ENCODE data around the gene GAB2.

GAB2 gene

GRCh38 chr11:78221396-78222315, 196.0 kb downstream of the GAB2 start:
- no peak for DNase-seq (ENCODE audit: low read depth)

- DNase-seq (ENCODE audit: low read depth): no peak
Observed at GRCh38 chr11:78220218-78221157, 197.1 kb downstream of the GAB2 start.

DNA sequence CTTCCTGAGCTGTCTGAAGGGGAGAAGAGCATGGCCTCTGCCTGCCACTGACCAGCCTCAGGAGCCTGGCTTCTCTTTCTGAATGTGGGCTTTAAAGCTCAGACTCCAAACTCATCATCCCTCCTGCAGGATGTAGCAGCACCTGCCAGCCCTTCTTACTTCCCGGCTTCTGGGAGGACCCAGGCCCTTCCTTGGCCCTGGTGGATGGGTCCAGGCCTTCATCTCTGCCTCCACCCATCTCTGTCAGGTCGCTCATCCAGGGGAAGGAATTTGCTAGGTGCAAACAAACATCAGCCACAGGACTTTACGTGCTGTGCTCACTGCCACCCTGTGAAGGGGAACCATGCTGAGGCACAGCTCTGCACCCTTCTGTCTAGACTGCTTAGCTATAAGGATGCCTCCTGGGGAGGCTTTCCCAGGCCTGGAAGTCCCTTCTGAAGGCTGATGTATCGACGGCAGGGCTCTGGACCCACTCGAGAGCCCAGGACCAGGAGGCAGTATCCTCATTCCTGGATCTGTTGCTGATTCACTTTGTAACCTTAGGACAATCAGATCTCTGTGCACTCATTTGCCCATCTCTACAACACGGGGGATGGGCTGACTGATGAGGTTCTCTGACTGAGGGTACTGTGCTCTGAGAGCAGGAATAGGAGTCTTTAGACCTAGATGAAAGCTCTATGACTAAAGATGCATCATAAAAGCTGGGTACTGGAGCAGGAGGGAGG, 198.0 kb downstream of the GAB2 start:
- DNase-seq (ENCODE audit: low read depth): no peak

- DNase-seq (ENCODE audit: low read depth): no peak
Observed at GRCh38 chr11:78218707-78219492, 198.7 kb downstream of the GAB2 start.

GRCh38 chr11:78217650-78218541, 199.7 kb downstream of the GAB2 start:
- no peak for DNase-seq (ENCODE audit: low read depth)

DNA sequence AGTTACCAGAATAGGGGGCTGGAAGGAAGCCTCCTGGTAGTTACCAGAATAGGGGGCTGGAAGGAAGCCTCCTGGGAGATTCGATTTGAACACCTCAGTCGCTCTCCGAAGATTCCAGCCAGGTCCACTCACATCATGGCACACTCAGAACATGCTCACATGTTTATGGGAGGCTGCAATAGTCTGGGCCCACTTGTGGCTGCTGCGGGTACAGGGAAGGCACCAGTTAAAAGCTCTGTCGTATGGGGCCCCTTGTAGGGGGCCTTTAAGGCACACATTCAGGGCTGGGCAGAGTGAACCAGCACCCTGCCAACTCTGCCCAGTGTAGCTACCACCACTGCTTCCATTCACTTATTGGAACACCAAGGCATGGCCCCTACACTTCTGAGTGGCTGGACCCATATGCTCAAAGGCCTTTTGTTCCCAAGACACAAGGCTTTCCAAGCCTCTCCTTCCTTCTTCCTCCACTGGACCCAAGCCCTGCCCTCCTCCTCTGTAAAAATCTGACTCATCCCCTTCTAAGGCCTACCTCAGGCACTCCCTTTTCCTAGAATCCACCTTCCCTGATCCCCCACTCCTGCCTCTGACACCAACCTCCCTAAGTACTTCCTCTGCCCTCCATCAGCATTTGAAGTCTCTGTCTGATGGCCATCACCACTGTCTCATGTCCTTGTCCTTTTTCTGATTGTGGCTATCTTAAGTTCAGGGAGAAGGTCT, 200.9 kb downstream of the GAB2 start:
- no peak for DNase-seq (ENCODE audit: low read depth)

- DNase-seq (ENCODE audit: low read depth): no peak
Observed at GRCh38 chr11:78216021-78216420, 201.6 kb downstream of the GAB2 start.

DNA sequence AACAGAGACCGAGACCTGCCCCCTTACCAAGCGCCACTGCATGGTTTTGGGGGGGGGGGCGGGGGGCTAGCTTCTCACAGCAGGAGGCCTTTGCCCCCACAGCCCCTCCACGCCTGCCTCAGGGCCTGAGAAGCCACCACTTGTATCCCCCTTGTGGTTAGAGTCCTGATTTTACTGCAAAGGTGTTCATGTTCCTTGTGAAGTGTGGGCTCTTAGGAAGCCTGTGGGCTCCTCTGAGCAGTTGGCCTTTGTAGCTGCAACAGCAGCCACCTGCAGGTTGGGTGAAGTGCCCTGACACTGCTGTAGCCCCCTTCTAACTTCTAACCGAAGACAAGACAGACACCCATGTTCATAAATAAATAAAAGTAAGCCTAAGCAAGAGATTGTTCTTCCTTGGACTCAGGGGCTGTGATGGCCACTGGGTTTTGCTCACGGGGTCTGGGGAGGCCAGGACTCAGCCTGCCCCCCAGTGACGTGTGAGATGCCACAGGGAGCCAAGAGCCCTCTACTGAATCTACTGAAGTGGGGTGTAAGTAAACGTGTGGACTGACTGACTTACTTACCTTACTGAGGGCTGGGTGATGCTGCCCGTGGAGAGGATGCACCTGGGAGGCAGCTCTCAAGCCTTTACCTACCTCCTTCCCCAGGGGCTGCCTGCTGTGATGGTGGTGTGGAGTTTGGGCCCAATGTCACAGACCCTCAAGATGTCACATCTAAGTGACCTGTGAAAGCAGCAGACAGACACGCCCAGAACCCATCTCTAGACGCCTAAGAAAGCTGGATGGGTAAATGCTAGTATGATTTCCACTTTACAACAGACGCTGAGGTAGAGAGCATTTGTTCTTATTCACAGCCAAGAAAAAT, 203.1 kb downstream of the GAB2 start:
- DNase-seq (ENCODE audit: low read depth): no peak

GRCh38 chr11:78213526-78214330, 203.9 kb downstream of the GAB2 start:
- no peak for DNase-seq (ENCODE audit: low read depth)

DNA sequence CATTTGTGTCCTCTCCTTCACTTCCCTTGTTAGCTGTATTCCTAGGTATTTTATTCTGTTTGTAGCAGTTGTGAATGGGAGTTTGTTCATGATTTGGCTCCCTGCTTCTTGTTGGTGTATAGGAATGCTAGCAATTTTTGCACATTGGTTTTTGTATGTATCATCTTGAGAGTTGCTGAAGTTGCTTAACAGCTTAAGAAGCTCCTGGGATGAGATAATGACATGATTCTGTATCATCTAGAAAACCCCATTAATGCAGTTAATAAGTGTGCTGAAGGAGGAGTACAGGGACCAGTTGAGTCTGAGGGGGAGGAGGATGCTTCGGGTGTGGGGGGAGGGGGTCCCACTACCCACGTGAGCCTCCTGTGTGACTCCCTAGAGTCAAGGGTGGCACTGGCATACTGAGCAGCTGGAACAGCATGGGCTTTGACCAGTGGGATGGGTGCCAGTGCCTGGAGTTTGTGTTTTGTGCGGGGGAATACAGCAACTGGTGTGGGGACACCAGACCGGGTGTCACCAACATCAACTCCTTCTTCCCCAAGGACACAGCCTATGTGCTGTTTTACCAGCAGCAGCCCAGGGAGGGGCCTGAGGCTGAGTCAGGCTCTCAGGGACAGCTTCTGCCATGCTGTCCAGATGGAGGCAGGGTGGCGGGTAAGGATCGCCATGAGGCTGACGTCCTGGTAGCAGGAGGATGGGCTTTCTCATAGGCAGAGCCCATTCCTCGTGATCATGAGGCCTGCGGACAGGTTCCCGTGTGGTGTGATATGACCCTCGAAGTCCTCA, 204.8 kb downstream of the GAB2 start:
- peak; percentile 13 for DNase-seq (ENCODE audit: low read depth)

DNA sequence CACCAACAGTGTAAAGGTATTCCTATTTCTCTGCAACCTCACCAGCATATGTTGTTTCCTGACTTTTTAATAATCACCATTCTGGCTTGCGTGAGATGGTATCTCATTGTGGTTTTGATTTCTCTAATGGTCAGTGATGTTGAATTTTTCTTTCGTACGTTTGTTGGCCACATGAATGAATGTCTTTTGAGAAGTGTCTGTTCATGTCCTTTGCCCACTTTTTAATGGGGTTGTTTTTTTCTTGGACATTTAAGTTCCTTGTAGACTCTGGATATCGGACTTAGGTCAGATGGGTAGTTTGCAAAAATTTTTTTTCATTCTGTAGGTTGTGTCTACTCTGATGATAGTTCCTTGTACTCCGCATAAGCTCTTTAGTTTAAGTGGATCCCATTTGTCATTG, 206.1 kb downstream of the GAB2 start:
- DNase-seq (ENCODE audit: low read depth): no peak

DNA sequence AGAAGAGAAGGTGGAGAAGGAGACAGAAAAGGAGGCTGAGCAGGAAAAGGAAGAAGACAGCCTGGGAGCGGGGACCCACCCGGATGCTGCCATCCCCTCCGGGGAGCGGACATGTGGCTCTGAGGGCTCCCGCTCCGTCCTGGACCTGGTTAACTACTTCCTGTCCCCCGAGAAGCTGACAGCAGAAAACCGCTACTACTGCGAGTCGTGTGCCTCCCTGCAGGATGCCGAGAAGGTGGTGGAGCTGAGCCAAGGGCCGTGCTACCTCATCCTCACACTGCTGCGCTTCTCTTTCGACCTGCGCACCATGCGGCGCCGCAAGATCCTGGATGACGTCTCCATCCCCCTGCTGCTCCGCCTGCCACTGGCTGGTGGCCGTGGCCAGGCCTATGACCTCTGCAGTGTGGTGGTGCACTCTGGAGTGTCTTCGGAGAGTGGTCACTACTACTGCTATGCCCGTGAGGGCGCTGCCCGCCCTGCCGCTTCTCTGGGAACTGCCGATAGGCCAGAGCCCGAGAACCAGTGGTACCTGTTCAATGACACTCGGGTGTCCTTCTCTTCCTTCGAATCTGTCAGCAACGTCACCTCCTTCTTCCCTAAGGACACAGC, 207.5 kb downstream of the GAB2 start:
- DNase-seq (ENCODE audit: low read depth): no peak

- DNase-seq (ENCODE audit: low read depth): no peak
Observed at GRCh38 chr11:78209478-78209877, 208.1 kb downstream of the GAB2 start.

DNA sequence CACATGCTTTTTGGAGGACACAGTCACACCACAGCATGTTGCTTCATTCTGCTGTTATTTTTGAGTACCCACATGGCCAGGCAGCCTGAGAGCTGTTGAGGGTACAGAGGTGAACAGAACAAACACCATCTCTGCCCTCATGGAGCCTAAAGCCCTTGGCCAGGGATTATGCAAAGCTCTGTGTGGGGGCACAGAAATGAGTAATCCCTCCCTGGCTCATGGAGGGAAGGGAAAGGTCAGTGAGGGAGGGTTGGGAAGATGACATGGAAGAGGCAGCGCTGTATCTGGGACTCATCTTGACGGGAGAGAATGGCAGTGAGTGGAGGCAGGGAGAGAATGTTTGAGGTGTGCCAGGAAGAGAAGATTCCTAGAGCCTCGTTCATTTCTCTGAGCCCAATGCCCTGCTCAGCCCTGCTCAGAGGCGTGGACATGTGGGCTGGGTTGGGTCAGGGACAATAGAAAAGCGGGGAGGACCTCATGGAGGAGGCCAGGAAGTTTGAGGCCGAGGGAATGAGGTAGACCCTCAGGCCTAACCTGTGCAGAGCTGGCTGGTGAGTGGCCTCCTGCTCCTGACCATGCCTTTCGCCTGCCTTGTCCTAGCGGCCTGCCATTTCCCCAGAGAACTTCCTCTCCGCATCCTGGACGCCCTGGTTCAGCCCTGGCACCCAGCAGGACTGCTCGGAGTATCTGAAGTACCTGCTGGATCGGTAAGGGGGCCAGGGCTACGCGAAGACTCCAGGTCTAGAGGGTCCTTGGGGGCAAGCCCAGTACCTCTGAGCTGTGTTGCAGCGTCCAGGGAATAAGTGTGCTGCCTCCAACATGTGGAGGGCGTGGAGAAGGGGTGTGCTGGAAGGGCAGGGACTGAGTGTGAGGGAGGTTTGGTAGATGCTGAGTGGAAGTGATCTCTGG, 209.1 kb downstream of the GAB2 start:
- no peak for DNase-seq (ENCODE audit: low read depth)

DNA sequence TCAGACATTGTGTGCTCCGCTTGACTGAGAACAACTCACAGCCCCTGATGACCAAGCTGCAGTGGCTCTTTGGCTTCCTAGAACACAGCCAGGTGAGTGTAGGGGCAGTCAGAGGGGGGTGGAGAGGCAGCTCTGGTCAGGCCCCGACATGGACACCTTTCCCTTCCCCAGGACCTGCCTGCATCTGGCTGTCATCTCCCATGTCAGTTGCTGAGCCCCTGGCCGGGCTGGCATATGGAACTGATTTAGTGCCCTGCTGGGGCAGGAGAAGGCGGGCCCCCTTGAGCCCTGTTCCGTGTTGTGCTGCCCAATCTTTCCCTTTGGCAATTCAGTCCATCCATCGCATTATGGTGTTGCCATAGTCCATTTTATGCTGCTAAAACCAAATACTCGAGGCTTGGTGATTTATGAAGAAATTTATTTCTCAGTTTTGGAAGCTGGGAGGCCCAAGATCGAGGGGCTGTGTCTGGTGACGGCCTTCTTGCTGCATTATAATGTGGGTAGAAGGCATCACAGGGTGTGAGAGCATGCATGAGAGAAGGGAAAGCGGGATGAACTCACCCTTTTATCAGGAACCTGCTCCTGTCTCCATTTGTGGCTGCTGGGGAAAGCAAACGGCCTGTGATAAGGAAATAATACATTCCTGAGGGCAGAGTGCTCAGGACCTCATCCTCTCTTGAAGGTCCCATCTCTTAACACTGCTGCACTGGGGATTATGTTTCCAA, 209.9 kb downstream of the GAB2 start:
- DNase-seq (ENCODE audit: low read depth): no peak

Measured in GM04504 (cell line).